MM.1S (cell line): Measurements from ENCODE around the gene PPIG.
"Not testable (repeated sequence)": the region's sequence is repeated elsewhere in the genome, so short reads cannot be mapped to it uniquely, and the experiment has no call there.

Experiments used
- DNase-seq: peaks from one replicate; pipeline ENCODE4 v3.0.0-alpha.2; 2015
- H2AFZ ChIP-seq: fragments of 300-600 bp; sonication (generic); 2 replicates; pipeline ENCODE4 v1.6.0; 2016; ENCODE audit warnings: antibody characterized with exemption, low read length
- H3F3A ChIP-seq: fragments of 300-600 bp; sonication (generic); 2 replicates; pipeline ENCODE4 v1.6.1; 2016; ENCODE audit warnings: mild to moderate bottlenecking, antibody characterized with exemption, low read length, moderate library complexity, mixed read lengths; ENCODE audit not compliant: insufficient read depth
- H3K27ac ChIP-seq: fragments of 300-600 bp; sonication (generic); 2 replicates; pipeline ENCODE4 v1.5.1; 2016; ENCODE audit warnings: mild to moderate bottlenecking, low read length
- H3K27me3 ChIP-seq: fragments of 300-600 bp; sonication (generic); replicated peaks from 2 replicates; pipeline ENCODE4 v1.6.0; 2016; ENCODE audit warnings: low read length; ENCODE audit not compliant: insufficient read depth
- H3K36me3 ChIP-seq: fragments of 300-600 bp; sonication (generic); replicated peaks from 2 replicates; pipeline ENCODE4 v1.6.1; 2016; ENCODE audit warnings: mild to moderate bottlenecking, low read length, mixed read lengths; ENCODE audit not compliant: insufficient read depth
- H3K4me1 ChIP-seq: fragments of 300-600 bp; sonication (generic); 2 replicates; pipeline ENCODE4 v1.6.1; 2016; ENCODE audit warnings: low read length, mixed read lengths
- H3K4me2 ChIP-seq: fragments of 300-600 bp; sonication (generic); 2 replicates; pipeline ENCODE4 v1.6.0; 2016; ENCODE audit warnings: low read depth, low read length
- H3K4me3 ChIP-seq: fragments of 300-600 bp; sonication (generic); 2 replicates; pipeline ENCODE4 v1.5.1; 2016; ENCODE audit warnings: low read length, mixed read lengths
- H3K79me2 ChIP-seq: fragments of 300-600 bp; sonication (generic); 2 replicates; pipeline ENCODE4 v1.6.1; 2016; ENCODE audit warnings: mixed run types, low read length, mixed read lengths
- H3K9ac ChIP-seq: fragments of 300-600 bp; sonication (generic); 2 replicates; pipeline ENCODE4 v1.6.1; 2016; ENCODE audit warnings: low read length, mixed read lengths
- H3K9me2 ChIP-seq: fragments of 300-600 bp; sonication (generic); replicated peaks from 2 replicates; pipeline ENCODE4 v1.6.1; 2016; ENCODE audit warnings: mild to moderate bottlenecking, low read length, mixed read lengths; ENCODE audit not compliant: insufficient read depth
- H3K9me3 ChIP-seq: fragments of 300-600 bp; sonication (generic); replicated peaks from 2 replicates; pipeline ENCODE4 v1.6.1; 2016; ENCODE audit warnings: mild to moderate bottlenecking, low read length, mixed read lengths; ENCODE audit not compliant: insufficient read depth
- H4K20me1 ChIP-seq: fragments of 300-600 bp; sonication (generic); 2 replicates; pipeline ENCODE4 v1.6.1; 2016; ENCODE audit warnings: mild to moderate bottlenecking, low read length, moderate library complexity, mixed read lengths; ENCODE audit not compliant: insufficient read depth
- EZH2 ChIP-seq: fragments of 300-600 bp; sonication (generic); optimal IDR thresholded peaks from 2 replicates; pipeline ENCODE3; 2017; ENCODE audit warnings: low read depth, mild to moderate bottlenecking, antibody characterized with exemption, low read length, mixed read lengths
- EZH2phosphoT487 ChIP-seq: fragments of 300-600 bp; sonication (generic); IDR thresholded peaks from 2 replicates; pipeline ENCODE4 v1.6.1; 2018; ENCODE audit warnings: antibody characterized with exemption, low read length
- TF ChIP-seq, protein P1 (sequence below): fragments of 300-600 bp; sonication (generic); IDR thresholded peaks from 2 replicates; pipeline ENCODE4 v1.5.1; 2016; ENCODE audit warnings: antibody characterized with exemption, low read length, mixed read lengths

The PPIG gene

DNA sequence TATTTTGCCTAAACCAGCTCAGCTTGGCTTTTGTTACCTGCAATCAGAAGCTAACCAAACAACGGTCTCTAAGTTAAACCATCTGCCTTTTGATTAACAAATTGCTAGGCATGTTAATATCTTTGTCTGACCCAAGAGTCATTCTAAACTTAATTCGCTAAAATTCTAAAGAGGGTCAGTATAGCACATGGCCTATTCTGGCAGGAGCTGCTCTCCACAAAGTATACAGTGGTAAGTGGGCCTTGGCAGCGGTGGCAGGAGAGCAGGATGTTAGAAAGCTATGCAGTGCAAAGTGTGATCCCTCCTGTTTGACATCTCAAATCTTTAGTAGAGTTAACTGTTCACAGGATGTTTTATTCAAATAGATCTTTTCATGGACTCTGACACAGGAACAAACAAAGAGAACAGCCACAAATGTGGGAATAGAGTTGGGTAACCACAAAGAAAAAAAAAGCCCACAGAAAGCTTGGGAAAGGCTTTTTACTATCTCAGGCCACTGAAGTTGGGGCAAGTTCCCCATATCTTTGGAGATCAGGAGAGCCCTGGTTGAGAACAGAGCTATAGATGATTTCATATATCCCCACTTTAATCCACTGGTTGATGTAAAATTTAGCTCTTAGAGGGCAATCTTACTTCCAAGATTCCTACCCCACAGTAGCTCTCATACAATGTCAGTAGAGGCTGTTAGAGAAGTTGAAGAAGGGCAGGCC is 99.4 kb downstream of the PPIG start:
- DNase-seq: no peak
- Histone ChIP-seq H3K9me3 (no peaks in the 10 kb centered on the region), H2AFZ (no peak overlapping the region), H3K79me2 (no peaks in the 10 kb centered on the region), H3F3A (no peaks in the 10 kb centered on the region), H3K4me2 (no peak overlapping the region), H3K27me3 (no peaks in the 10 kb centered on the region), H3K27ac (no peak overlapping the region), H3K9me2 (no peaks in the 10 kb centered on the region), H3K36me3 (no peaks in the 10 kb centered on the region), H3K4me3 (no peak overlapping the region), H3K4me1 (no peaks in the 10 kb centered on the region), H3K9ac (no peak overlapping the region), H4K20me1 (no peaks in the 10 kb centered on the region)
- no peak for TF ChIP-seq EZH2
- TF ChIP-seq EZH2phosphoT487: no peak
- TF ChIP-seq, protein P1, sequence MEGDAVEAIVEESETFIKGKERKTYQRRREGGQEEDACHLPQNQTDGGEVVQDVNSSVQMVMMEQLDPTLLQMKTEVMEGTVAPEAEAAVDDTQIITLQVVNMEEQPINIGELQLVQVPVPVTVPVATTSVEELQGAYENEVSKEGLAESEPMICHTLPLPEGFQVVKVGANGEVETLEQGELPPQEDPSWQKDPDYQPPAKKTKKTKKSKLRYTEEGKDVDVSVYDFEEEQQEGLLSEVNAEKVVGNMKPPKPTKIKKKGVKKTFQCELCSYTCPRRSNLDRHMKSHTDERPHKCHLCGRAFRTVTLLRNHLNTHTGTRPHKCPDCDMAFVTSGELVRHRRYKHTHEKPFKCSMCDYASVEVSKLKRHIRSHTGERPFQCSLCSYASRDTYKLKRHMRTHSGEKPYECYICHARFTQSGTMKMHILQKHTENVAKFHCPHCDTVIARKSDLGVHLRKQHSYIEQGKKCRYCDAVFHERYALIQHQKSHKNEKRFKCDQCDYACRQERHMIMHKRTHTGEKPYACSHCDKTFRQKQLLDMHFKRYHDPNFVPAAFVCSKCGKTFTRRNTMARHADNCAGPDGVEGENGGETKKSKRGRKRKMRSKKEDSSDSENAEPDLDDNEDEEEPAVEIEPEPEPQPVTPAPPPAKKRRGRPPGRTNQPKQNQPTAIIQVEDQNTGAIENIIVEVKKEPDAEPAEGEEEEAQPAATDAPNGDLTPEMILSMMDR: no peak

DNA sequence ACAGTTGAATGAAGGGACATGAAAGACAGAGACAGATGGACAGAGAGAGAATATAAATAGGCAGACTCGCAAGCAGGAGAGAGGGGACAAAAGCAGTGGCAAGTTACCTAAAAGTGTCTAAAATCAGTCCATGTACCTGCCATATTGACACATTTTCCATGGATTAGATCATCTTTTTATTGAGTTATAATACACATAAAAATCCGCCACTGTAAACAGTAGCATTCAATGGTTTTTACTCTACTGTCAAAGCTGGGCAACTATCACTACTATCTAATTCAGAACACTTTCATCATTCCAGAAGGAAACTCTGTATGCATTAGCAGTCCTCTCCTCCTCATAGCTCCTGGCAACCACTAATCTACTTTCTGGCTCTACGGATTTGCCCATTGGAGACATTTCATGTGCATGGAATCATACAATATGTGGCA is 100.0 kb downstream of the PPIG start:
- Histone ChIP-seq H3K79me2 (no peaks in the 10 kb centered on the region), H3K9ac (no peak overlapping the region), H3K27ac (no peak overlapping the region), H3K9me2 (no peaks in the 10 kb centered on the region), H2AFZ (no peak overlapping the region), H4K20me1 (no peaks in the 10 kb centered on the region), H3K4me2 (no peak overlapping the region), H3K36me3 (no peaks in the 10 kb centered on the region), H3F3A (no peaks in the 10 kb centered on the region), H3K27me3 (no peaks in the 10 kb centered on the region), H3K9me3 (no peaks in the 10 kb centered on the region), H3K4me1 (no peaks in the 10 kb centered on the region), H3K4me3 (no peak overlapping the region)
- TF ChIP-seq EZH2phosphoT487: no peak
- TF ChIP-seq, protein P1: no peak
- no peak for DNase-seq

DNA sequence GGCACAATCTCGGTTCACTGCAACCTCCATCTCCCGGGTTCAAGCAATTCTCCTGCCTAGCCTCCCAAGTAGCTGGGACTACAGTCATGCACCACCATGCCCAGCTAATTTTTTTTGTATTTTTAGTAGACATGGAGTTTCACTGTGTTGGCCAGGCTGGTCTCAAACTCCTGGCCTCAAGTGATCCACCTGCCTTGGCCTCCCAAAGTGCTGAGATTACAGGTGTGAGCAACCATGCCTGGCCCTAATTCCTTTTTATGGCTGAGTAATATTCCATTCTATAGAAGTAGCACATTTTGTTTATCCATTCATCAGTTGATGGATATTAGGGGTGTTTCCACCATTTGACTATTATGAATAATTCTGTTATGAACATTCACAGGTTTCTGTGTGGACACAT is 100.6 kb downstream of the PPIG start:
- not testable (repeated sequence) for H4K20me1 ChIP-seq, H3K4me1 ChIP-seq, H3K4me3 ChIP-seq, H3K27ac ChIP-seq, H3K79me2 ChIP-seq, H3K9me2 ChIP-seq, DNase-seq, H3F3A ChIP-seq, H3K9me3 ChIP-seq, H3K4me2 ChIP-seq, H3K27me3 ChIP-seq, H3K9ac ChIP-seq, H2AFZ ChIP-seq, H3K36me3 ChIP-seq

DNA sequence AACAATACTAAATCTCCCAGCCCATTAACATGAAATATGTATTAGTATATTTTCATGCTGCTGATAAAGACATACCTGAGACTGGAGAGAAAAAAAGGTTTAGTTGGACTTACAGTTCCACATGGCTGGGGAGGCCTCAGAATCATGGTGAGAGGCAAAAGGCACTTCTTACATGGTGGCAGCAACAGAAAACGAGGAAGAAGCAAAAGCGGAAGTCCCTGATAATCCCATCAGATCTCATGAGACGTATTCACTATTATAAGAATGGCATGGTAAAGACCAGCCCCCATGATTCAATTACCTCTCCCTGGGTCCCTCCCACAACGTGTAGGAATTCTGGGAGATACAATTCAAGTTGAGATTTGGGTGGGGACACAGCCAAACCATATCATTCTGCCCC is 102.7 kb downstream of the PPIG start:
- H3K36me3 ChIP-seq, H3K27me3 ChIP-seq: not testable (repeated sequence)

DNA sequence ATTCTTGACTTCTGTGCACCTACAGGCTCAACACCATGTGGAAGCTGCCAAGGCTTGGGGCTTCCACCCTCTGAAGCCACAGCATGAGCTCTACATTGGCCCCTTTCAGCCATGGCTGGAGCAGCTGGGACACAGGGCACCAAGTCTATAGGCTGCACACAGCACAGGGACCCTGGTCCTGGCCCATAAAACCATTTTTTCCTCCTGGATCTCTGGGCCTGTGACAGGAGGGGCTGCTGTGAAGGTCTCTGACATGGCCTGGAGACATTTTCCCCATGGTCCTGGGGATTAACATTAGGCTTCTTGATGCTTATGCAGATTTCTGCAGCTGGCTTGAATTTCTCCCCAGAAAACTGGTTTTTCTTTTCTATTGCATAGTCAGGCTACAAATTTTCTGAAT is 103.8 kb downstream of the PPIG start:
- DNase-seq, H3K9ac ChIP-seq, H2AFZ ChIP-seq, H3K27me3 ChIP-seq, H3K9me3 ChIP-seq, H3K27ac ChIP-seq, H3K4me1 ChIP-seq, H3F3A ChIP-seq, H3K9me2 ChIP-seq, H3K36me3 ChIP-seq, H4K20me1 ChIP-seq, H3K4me3 ChIP-seq, H3K79me2 ChIP-seq, H3K4me2 ChIP-seq: not testable (repeated sequence)

More for the DNA sequence above, 102.7 kb downstream of the PPIG start:
- not testable (repeated sequence) for H3K4me2 ChIP-seq, H3K4me1 ChIP-seq, H3K4me3 ChIP-seq, H3K27ac ChIP-seq, H3K79me2 ChIP-seq, H3K9ac ChIP-seq, H3F3A ChIP-seq, DNase-seq, H3K9me3 ChIP-seq, H4K20me1 ChIP-seq, H2AFZ ChIP-seq, H3K9me2 ChIP-seq
